Progenitor cell of endocrine pancreas (in vitro differentiated cells): Measurements from ENCODE around the gene ACTA1. TPM values are rescaled to one million over a fixed set of nuclear protein-coding genes. Genes with fewer than 3 reads are reported as not detected.

Experiments
- DNase-seq: peaks from one replicate; pipeline ENCODE4 v3.0.0; 2021; ENCODE audit warnings: low spot score; ENCODE audit not compliant: unreplicated experiment
- H3K27ac Mint-ChIP-seq: 2 replicates; pipeline ENCODE4 v1.8.0; 2021; ENCODE audit warnings: mild to moderate bottlenecking, moderate library complexity, mixed read lengths
- H3K27me3 Mint-ChIP-seq: 2 replicates; pipeline ENCODE4 v1.8.0; 2021; ENCODE audit warnings: mixed read lengths
- H3K36me3 Mint-ChIP-seq: 2 replicates; pipeline ENCODE4 v1.8.0; 2022; ENCODE audit warnings: mixed read lengths; ENCODE audit not compliant: insufficient read depth
- H3K4me1 Mint-ChIP-seq: 2 replicates; pipeline ENCODE4 v1.8.0; 2021; ENCODE audit warnings: low read depth, mixed read lengths
- H3K4me3 Mint-ChIP-seq: 2 replicates; pipeline ENCODE4 v1.8.0; 2021; ENCODE audit warnings: low read depth, mild to moderate bottlenecking, moderate library complexity, mixed read lengths
- H3K9me3 Mint-ChIP-seq: 2 replicates; pipeline ENCODE4 v1.8.0; 2021; ENCODE audit warnings: low read depth, mixed read lengths
- total RNA-seq: library from RNA; stranded (reverse); gene quantifications from 2 replicates; pipeline ENCODE4 v1.2.1, GENCODE V29; 2021
- TF ChIP-seq, protein P1 (sequence below): fragments of 200-600 bp; sonication (generic); IDR thresholded peaks from one replicate; pipeline ENCODE4 v1.5.0; 2021; ENCODE audit warnings: antibody characterized with exemption, mild to moderate bottlenecking; ENCODE audit not compliant: unreplicated experiment

The ACTA1 gene
- total RNA-seq, 1 donor from 2014 or later = 1.8 TPM

DNA sequence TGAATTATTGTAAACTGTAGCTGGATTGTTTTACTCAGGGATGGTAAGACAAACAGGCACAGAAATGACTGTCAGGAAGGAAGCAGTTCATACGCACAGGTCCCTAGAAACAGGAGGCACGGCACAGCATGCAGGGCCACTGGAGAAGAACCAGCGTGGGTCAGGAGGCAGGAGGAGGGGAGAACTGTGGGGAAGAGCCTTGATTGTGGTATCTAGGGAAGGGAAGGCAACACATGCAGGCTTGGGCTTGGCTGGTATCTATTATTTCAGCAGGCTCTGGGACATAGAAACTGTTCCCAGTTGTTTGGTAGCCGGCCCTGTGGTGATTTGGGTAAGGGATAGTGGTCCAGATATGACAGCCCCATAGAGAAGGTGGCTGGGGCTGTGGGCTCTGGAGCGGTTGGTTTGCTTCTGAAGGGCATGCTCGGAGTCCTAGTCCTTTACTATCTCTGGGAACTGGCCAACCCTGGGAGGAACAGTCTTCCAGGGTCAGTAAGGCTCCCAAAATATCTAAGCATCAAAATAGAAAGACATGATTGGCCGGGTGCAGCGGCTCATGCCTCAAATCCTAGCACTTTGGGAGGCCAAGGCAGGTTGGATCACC is 47.9 kb downstream of the ACTA1 start:
- H3K36me3 Mint-ChIP-seq = no peaks in the 10 kb centered on the region
- DNase-seq = no peak
- no peaks in the 10 kb centered on the region for H3K9me3 Mint-ChIP-seq
- no peak overlapping the region for H3K4me3 Mint-ChIP-seq
- TF ChIP-seq, protein P1, sequence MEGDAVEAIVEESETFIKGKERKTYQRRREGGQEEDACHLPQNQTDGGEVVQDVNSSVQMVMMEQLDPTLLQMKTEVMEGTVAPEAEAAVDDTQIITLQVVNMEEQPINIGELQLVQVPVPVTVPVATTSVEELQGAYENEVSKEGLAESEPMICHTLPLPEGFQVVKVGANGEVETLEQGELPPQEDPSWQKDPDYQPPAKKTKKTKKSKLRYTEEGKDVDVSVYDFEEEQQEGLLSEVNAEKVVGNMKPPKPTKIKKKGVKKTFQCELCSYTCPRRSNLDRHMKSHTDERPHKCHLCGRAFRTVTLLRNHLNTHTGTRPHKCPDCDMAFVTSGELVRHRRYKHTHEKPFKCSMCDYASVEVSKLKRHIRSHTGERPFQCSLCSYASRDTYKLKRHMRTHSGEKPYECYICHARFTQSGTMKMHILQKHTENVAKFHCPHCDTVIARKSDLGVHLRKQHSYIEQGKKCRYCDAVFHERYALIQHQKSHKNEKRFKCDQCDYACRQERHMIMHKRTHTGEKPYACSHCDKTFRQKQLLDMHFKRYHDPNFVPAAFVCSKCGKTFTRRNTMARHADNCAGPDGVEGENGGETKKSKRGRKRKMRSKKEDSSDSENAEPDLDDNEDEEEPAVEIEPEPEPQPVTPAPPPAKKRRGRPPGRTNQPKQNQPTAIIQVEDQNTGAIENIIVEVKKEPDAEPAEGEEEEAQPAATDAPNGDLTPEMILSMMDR = no peak
- H3K4me1 Mint-ChIP-seq = no peaks in the 10 kb centered on the region
- peak overlapping the region; percentile 16 for H3K27ac Mint-ChIP-seq
- peaks cover 6% of the 10 kb centered on the region for H3K27me3 Mint-ChIP-seq

DNA sequence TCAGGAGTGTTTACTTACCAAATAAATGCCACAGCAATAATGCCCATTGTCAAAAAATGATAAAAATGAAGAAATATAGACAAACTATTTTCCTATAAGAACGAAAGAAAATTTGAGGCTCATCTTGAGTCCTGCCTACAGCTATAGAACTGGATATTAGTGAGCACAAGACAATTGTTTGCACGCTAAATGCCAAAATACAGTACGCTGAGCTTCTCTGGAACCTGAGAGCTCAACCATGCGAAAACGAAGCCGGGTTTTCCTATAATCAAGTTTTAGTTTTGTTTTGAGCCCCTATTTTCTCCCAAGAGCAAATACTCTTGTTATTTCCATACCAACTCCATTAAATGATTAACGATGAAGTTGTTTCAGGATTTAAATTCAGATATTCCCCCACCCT is 49.1 kb downstream of the ACTA1 start:
- no peaks in the 10 kb centered on the region for H3K36me3 Mint-ChIP-seq
- peaks cover 16% of the 10 kb centered on the region for H3K27me3 Mint-ChIP-seq
- no peak overlapping the region for H3K4me3 Mint-ChIP-seq
- DNase-seq = no peak
- H3K27ac Mint-ChIP-seq = no peak overlapping the region
- H3K4me1 Mint-ChIP-seq = peaks cover 2% of the 10 kb centered on the region
- no peaks in the 10 kb centered on the region for H3K9me3 Mint-ChIP-seq
- TF ChIP-seq, protein P1 = no peak

DNA sequence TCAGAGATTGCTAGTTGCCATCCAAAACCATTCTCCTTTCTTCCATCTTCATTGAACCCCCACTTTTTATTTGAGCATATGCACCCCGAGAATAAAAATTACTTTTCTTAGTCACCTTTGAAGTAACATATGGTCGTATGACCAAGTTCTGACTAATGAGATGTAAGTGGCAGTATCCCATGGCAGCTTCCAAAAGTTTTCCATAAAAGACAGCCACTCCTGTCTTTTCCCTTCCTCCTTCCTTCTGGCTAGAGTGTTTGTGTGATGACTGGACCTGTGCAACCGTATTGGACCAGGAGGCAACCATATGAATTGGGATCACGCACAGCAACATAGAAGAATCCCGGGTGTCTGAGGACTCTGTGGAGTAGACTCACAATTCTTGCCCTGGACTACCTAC is 49.9 kb downstream of the ACTA1 start:
- Mint-ChIP-seq H3K4me1 (peaks cover 4% of the 10 kb centered on the region), H3K27me3 (peaks cover 22% of the 10 kb centered on the region), H3K9me3 (no peaks in the 10 kb centered on the region), H3K4me3 (no peak overlapping the region), H3K36me3 (no peaks in the 10 kb centered on the region), H3K27ac (no peak overlapping the region)
- TF ChIP-seq, protein P1 = no peak
- DNase-seq = no peak

DNA sequence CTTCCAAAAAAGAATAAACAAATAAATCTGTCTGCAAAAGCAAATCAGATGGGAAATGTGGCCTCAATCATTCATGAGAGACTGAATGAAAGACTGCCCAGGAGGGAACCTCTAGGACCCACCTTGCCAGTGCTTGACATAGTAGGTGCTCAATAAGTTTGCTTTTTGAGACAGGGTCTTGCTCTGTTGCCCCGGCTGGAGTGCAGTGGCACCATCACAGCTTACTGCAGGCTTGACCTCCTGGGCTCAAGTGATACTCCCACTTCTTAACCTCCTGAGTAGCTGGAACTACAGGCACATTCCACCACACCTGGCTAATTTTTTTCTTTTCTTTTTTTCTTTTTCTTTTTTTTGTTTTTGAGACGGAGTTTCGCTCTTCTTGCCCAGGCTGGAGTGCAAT is 50.7 kb downstream of the ACTA1 start:
- Mint-ChIP-seq H3K4me1 (peaks cover 4% of the 10 kb centered on the region), H3K27me3 (peaks cover 22% of the 10 kb centered on the region), H3K36me3 (no peaks in the 10 kb centered on the region), H3K4me3 (no peak overlapping the region), H3K27ac (no peak overlapping the region), H3K9me3 (no peaks in the 10 kb centered on the region)
- DNase-seq = no peak
- TF ChIP-seq, protein P1 = no peak

Other genes starting within 250 kb of the ACTA1 start
- 127 and 130 TPM in 2 replicates for gene RAB4A, start 163.0 kb downstream of the ACTA1 start, total RNA-seq
- 10.5 and 10.9 TPM in 2 replicates for gene CCSAP, start 91.0 kb downstream of the ACTA1 start, total RNA-seq
- 53.5 and 54.6 TPM in 2 replicates for gene NUP133, start 74.2 kb upstream of the ACTA1 start, total RNA-seq
- gene ABCB10, start 124.6 kb upstream of the ACTA1 start, total RNA-seq = 21.4 and 27.9 TPM in 2 replicates
- 21.0 and 21.4 TPM in 2 replicates for gene TAF5L, start 192.0 kb upstream of the ACTA1 start, total RNA-seq
- 16.2 and 16.5 TPM in 2 replicates for gene URB2, start 192.2 kb upstream of the ACTA1 start, total RNA-seq